Measurements from ENCODE around the gene SPINDOC.
"Not testable (repeated sequence)": the region's sequence is repeated elsewhere in the genome, so short reads cannot be mapped to it uniquely, and the experiment has no call there.

The SPINDOC gene

GRCh38 chr11:63858628-63859550 is 45.6 kb downstream of the SPINDOC start:
- DNase-seq = no peak

- no peak for DNase-seq
These were observed 49.7 kb downstream of the SPINDOC start for GRCh38 chr11:63862923-63863322.

GRCh38 chr11:63863620-63864019 is 50.4 kb downstream of the SPINDOC start:
- DNase-seq = not testable (repeated sequence)

- DNase-seq = no peak
These were observed 53.0 kb downstream of the SPINDOC start for GRCh38 chr11:63866211-63866610.

- no peak for DNase-seq
These were observed 54.3 kb downstream of the SPINDOC start for GRCh38 chr11:63867511-63867910.

GRCh38 chr11:63868399-63869064 is 55.3 kb downstream of the SPINDOC start:
- no peak for DNase-seq

- no peak for DNase-seq
These were observed 55.9 kb downstream of the SPINDOC start for GRCh38 chr11:63869171-63869591.

GRCh38 chr11:63869683-63870082 is 56.4 kb downstream of the SPINDOC start:
- DNase-seq = no peak

- no peak for DNase-seq
These were observed 57.3 kb downstream of the SPINDOC start for GRCh38 chr11:63870351-63871140.

- DNase-seq = peak; percentile 78
These were observed 58.9 kb downstream of the SPINDOC start for GRCh38 chr11:63871962-63872799.

GRCh38 chr11:63872800-63873197 is 59.5 kb downstream of the SPINDOC start:
- DNase-seq = no peak

GRCh38 chr11:63873311-63873710 is 60.1 kb downstream of the SPINDOC start:
- DNase-seq = no peak

GRCh38 chr11:63874511-63874910 is 61.3 kb downstream of the SPINDOC start:
- DNase-seq = no peak

- DNase-seq = no peak
These were observed 62.3 kb downstream of the SPINDOC start for GRCh38 chr11:63875506-63876065.

GRCh38 chr11:63876616-63877015 is 63.4 kb downstream of the SPINDOC start:
- no peak for DNase-seq
